Measurements from ENCODE around the gene AHDC1. TPM values are rescaled to one million over a fixed set of nuclear protein-coding genes. Genes with fewer than 3 reads are reported as not detected.
A peak's percentile ranks its signal among the peaks of the same experiment; 100 is the strongest.

Gene AHDC1
- total RNA-seq, 1 experiment from 2014 or later: 20.8 TPM

DNA sequence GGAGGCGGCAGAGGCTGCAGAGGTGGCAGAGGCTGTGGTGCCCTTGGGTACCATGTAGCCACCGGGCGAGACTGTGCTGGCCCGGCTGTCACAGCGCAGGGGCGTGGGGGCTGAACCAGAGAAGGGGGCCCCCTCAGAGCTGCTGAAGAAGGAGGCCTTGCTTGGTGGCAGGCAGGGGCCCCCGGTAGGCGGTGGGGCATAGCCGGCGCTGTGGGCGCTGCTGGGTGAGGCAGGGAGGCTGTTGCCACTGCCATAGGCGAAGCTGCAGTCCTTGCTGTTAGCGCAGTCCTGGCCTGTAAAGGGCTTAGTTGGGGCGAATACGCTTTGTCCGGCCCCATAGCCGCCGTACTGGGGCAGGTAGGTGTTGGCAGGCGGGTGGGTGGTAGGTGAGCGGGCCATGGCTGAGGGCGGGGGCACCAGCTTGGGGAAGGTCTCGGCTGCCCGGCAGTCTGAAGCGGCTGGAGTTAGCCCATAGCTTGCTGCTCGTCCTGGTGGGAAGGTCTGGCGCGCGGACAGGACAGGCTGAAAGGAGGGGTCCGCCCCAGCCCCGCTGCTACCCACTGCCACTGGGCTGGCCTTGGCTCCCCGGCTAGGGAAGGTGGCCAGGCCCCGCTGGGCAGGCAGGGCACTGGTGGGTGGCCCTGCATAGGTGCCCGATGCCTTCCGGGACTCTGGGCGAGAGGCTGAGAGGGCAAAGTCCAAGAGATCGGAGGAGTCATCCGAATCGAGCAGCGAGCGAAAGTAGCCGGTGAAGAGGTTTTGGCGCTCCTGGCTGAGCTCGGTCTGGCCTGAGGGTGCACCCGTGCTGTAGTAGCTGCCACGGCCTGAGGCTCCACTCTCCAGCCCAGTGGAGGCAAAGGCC lies 54.9 kb downstream of the AHDC1 start:
- DNase-seq: no peak
- H3K9me3 Mint-ChIP-seq (ENCODE audit: low read depth, unreplicated experiment): no peaks in the 10 kb centered on the region
- TF ChIP-seq CTCF (IDR thresholded peaks at IDR 0.05; ENCODE audit: unreplicated experiment): no peak
- no peaks in the 10 kb centered on the region for H3K27me3 Mint-ChIP-seq (ENCODE audit: unreplicated experiment)
- no peak overlapping the region for H3K4me3 Mint-ChIP-seq (ENCODE audit: low read depth, unreplicated experiment)
- intact Hi-C loops (cut with micrococcal nuclease; ENCODE audit: unreplicated experiment): no loop called here
- H3K4me1 Mint-ChIP-seq (ENCODE audit: low read depth, unreplicated experiment): peaks cover 17% of the 10 kb centered on the region
- no TSS peak for BruUV-seq (replicated peaks)
- CTCF ChIA-PET: no interaction called here
- peaks cover 18% of the 10 kb centered on the region for H3K36me3 Mint-ChIP-seq (ENCODE audit: insufficient read depth, unreplicated experiment)
- no peak overlapping the region for H3K27ac Mint-ChIP-seq (ENCODE audit: unreplicated experiment)

GRCh38 chr1:27548136-27548853 lies 55.6 kb downstream of the AHDC1 start:
- Mint-ChIP-seq H3K9me3 (ENCODE audit: low read depth, unreplicated experiment) (no peaks in the 10 kb centered on the region), H3K4me3 (ENCODE audit: low read depth, unreplicated experiment) (no peak overlapping the region), H3K27ac (ENCODE audit: unreplicated experiment) (no peak overlapping the region), H3K27me3 (ENCODE audit: unreplicated experiment) (no peaks in the 10 kb centered on the region), H3K4me1 (ENCODE audit: low read depth, unreplicated experiment) (peaks cover 17% of the 10 kb centered on the region), H3K36me3 (ENCODE audit: insufficient read depth, unreplicated experiment) (peaks cover 21% of the 10 kb centered on the region)
- DNase-seq: no peak
- CTCF ChIA-PET: interaction anchor here (0.5 kb wide), 1 partner anchor 151 kb away, joined by 3 read pairs; no protein-coding TSS in a partner anchor
- intact Hi-C loops (cut with micrococcal nuclease; ENCODE audit: unreplicated experiment): no loop called here
- TF ChIP-seq CTCF (IDR thresholded peaks at IDR 0.05; ENCODE audit: unreplicated experiment): no peak
- no TSS peak for BruUV-seq (replicated peaks)

GRCh38 chr1:27547220-27548116 lies 56.5 kb downstream of the AHDC1 start:
- CTCF ChIA-PET: interaction anchor here (0.5 kb wide), 1 partner anchor 150 kb away, joined by 3 read pairs; no protein-coding TSS in a partner anchor
- Mint-ChIP-seq H3K27ac (ENCODE audit: unreplicated experiment) (peak overlapping the region; percentile 30), H3K9me3 (ENCODE audit: low read depth, unreplicated experiment) (no peaks in the 10 kb centered on the region), H3K4me3 (ENCODE audit: low read depth, unreplicated experiment) (no peak overlapping the region), H3K36me3 (ENCODE audit: insufficient read depth, unreplicated experiment) (peaks cover 27% of the 10 kb centered on the region), H3K4me1 (ENCODE audit: low read depth, unreplicated experiment) (peaks cover 23% of the 10 kb centered on the region), H3K27me3 (ENCODE audit: unreplicated experiment) (no peaks in the 10 kb centered on the region)
- no peak for TF ChIP-seq CTCF (IDR thresholded peaks at IDR 0.05; ENCODE audit: unreplicated experiment)
- no TSS peak for BruUV-seq (replicated peaks)
- DNase-seq: no peak
- intact Hi-C loops (cut with micrococcal nuclease; ENCODE audit: unreplicated experiment): no loop called here

DNA sequence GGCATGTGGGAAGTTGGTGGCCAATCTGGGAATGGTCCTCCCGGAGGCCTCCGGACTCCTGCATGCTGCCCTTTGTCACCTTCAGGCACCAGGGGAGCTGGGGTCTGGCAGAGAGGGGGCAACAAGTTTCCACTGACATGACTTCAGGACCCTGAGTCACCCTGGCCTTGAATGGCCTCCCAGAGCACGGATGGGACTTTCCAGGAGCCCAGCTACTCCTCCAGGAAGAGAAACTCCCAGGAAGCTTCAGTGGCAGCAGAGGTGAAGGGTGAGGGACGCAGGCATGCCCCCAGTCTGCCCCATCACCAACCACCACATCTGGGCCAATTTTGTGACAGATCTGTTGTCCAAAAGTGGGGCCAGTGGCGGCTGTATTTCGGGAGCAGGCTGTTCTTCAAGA lies 58.1 kb downstream of the AHDC1 start:
- no peak for TF ChIP-seq CTCF (IDR thresholded peaks at IDR 0.05; ENCODE audit: unreplicated experiment)
- Mint-ChIP-seq H3K27me3 (ENCODE audit: unreplicated experiment) (no peaks in the 10 kb centered on the region), H3K36me3 (ENCODE audit: insufficient read depth, unreplicated experiment) (peaks cover 27% of the 10 kb centered on the region), H3K4me1 (ENCODE audit: low read depth, unreplicated experiment) (peaks cover 31% of the 10 kb centered on the region), H3K9me3 (ENCODE audit: low read depth, unreplicated experiment) (no peaks in the 10 kb centered on the region), H3K27ac (ENCODE audit: unreplicated experiment) (no peak overlapping the region), H3K4me3 (ENCODE audit: low read depth, unreplicated experiment) (no peak overlapping the region)
- intact Hi-C loops (cut with micrococcal nuclease; ENCODE audit: unreplicated experiment): no loop called here
- no TSS peak for BruUV-seq (replicated peaks)
- no peak for DNase-seq
- CTCF ChIA-PET: interaction anchor here (1.1 kb wide), 1 partner anchor 23 kb away, joined by 3 read pairs; no protein-coding TSS in a partner anchor
